Measurements from ENCODE around the gene TWIST2. TPM values are rescaled to one million over a fixed set of nuclear protein-coding genes. Genes with fewer than 3 reads are reported as not detected.

TWIST2 gene
- total RNA-seq, 1 donor from 2014 or later = 18.6 TPM

- no peaks in the 10 kb centered on the region for H3K36me3 Mint-ChIP-seq
- DNase-seq (ENCODE audit: low spot score in 2 of 2, unreplicated experiment in 2 of 2) = peak in 1 of 2 experiments; percentile 31
- H3K9me3 Mint-ChIP-seq = no peaks in the 10 kb centered on the region
- no peak overlapping the region for H3K27ac Mint-ChIP-seq
- TF ChIP-seq CTCF (IDR thresholded peaks at IDR 0.05; ENCODE audit: unreplicated experiment) = no peak
- H3K4me1 Mint-ChIP-seq = peaks cover 5% of the 10 kb centered on the region
- no peak overlapping the region for H3K4me3 Mint-ChIP-seq
- peaks cover 20% of the 10 kb centered on the region for H3K27me3 Mint-ChIP-seq (ENCODE audit: low read depth)
Observed at GRCh38 chr2:238942080-238942725, 94.3 kb downstream of the TWIST2 start.

- no peak for DNase-seq (ENCODE audit: low spot score in 2 of 2, unreplicated experiment in 2 of 2)
- Mint-ChIP-seq H3K4me3 (no peak overlapping the region), H3K36me3 (no peaks in the 10 kb centered on the region), H3K27me3 (ENCODE audit: low read depth) (peaks cover 20% of the 10 kb centered on the region), H3K4me1 (peaks cover 5% of the 10 kb centered on the region), H3K27ac (no peak overlapping the region), H3K9me3 (no peaks in the 10 kb centered on the region)
- TF ChIP-seq CTCF (IDR thresholded peaks at IDR 0.05; ENCODE audit: unreplicated experiment) = no peak
Observed at GRCh38 chr2:238942726-238943300, 94.9 kb downstream of the TWIST2 start.

DNA sequence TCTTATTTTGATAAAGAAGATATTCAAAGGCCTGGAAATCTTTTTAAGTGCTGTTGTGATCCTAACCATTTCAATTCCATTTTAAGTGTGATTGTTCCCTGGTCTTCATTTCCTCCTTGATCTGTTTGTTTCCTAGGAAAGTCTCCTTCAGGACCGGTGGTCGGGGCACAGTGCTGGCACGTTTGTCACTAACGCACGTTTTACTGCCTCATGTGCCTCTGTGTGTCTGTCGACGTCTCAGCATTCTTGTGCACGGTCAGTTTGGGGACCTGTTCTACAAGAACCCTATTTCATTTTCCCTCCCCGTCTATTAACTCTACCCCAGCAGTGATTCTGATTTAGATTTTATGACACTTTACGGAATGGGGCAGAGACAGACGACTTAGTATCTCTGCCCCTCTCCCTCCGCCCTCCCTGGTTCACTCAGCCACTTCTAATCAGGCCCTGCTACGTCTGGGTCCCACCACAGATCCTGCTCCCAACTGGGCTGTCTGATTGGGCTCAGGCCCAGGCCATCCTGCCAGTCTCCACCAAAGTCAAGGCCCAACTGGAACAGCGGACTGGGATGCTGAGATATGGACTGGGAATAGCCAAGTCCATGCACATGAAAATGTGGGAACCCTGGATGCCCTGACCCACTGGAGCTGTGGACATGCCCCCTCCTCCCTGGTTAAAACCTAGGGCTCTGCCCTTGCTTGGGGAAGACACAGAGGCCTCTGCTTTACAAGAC lies 95.6 kb downstream of the TWIST2 start:
- Mint-ChIP-seq H3K27ac (no peak overlapping the region), H3K4me3 (no peak overlapping the region), H3K27me3 (ENCODE audit: low read depth) (peaks cover 21% of the 10 kb centered on the region), H3K9me3 (no peaks in the 10 kb centered on the region), H3K4me1 (peaks cover 5% of the 10 kb centered on the region), H3K36me3 (no peaks in the 10 kb centered on the region)
- TF ChIP-seq CTCF (IDR thresholded peaks at IDR 0.05; ENCODE audit: unreplicated experiment) = no peak
- DNase-seq (ENCODE audit: low spot score in 2 of 2, unreplicated experiment in 2 of 2) = peak in 1 of 2 experiments; percentile 26

DNA sequence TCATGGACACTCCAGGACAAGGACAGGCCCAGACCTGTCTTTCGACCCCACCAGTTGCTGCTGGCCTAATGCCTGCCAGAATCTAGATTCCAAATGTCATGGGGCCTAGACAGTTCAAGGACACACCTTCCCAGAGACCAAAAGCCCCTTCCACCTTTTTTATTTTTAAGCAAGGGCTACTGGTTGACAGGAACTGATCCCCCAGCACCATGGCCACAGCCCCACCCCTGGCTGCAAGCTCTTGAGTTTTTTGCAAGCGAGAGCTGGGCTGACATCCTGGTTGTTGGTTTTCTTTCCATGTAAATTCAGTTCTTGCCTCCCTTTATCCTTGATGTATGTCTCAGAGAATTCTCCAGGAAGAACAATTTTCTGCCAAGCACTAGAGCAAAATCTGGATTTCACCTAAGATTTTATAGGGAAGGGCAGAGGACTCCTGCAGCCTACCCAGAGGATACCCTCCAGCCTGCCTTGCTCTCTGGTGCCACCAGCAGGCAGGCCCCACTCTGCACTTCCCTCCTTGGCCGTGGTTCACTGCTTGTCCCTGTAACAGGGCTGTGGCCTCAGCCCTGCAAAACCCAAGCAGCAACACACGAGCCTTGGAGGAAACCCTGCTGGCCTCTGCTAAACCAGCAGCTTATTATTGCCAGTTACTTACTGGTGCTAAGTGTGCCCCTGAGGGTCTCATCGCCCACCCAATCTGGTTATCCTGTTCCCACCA lies 97.7 kb downstream of the TWIST2 start:
- Mint-ChIP-seq H3K9me3 (no peaks in the 10 kb centered on the region), H3K36me3 (no peaks in the 10 kb centered on the region), H3K27ac (no peak overlapping the region), H3K27me3 (ENCODE audit: low read depth) (peaks cover 32% of the 10 kb centered on the region), H3K4me3 (no peak overlapping the region), H3K4me1 (peaks cover 3% of the 10 kb centered on the region)
- DNase-seq (ENCODE audit: low spot score in 2 of 2, unreplicated experiment in 2 of 2) = peak in 1 of 2 experiments; percentile 37
- no peak for TF ChIP-seq CTCF (IDR thresholded peaks at IDR 0.05; ENCODE audit: unreplicated experiment)

GRCh38 chr2:238946318-238947242 lies 98.7 kb downstream of the TWIST2 start:
- Mint-ChIP-seq H3K27me3 (ENCODE audit: low read depth) (peaks cover 37% of the 10 kb centered on the region), H3K4me1 (peaks cover 3% of the 10 kb centered on the region), H3K36me3 (no peaks in the 10 kb centered on the region), H3K27ac (no peak overlapping the region), H3K4me3 (no peak overlapping the region), H3K9me3 (no peaks in the 10 kb centered on the region)
- no peak for TF ChIP-seq CTCF (IDR thresholded peaks at IDR 0.05; ENCODE audit: unreplicated experiment)
- DNase-seq (ENCODE audit: low spot score in 2 of 2, unreplicated experiment in 2 of 2) = peak in 1 of 2 experiments; percentile 31
